Endometrial microvascular endothelial cells (primary cell): ENCODE results near the gene CPNE4. TPM values are rescaled to one million over a fixed set of nuclear protein-coding genes. Genes with fewer than 3 reads are reported as not detected.

Source experiments
- in situ Hi-C: cut with HindIII; loops from 2 replicates; pipeline ENCODE4 v1.10.0; 2017; ENCODE audit warnings: low sequenced_read_pairs, low pct_unique_long_range_greater_than_20kb; ENCODE audit errors: inconsistent ontology term
- total RNA-seq: library from RNA; depleted of rRNA; stranded (reverse); fragments of >200 nt; gene quantifications from one replicate; pipeline ENCODE4 v1.2.3, GENCODE V29; 2015; ENCODE audit errors: inconsistent ontology term

Gene CPNE4
- total RNA-seq, 1 donor from 2014 or later, result not detected

DNA sequence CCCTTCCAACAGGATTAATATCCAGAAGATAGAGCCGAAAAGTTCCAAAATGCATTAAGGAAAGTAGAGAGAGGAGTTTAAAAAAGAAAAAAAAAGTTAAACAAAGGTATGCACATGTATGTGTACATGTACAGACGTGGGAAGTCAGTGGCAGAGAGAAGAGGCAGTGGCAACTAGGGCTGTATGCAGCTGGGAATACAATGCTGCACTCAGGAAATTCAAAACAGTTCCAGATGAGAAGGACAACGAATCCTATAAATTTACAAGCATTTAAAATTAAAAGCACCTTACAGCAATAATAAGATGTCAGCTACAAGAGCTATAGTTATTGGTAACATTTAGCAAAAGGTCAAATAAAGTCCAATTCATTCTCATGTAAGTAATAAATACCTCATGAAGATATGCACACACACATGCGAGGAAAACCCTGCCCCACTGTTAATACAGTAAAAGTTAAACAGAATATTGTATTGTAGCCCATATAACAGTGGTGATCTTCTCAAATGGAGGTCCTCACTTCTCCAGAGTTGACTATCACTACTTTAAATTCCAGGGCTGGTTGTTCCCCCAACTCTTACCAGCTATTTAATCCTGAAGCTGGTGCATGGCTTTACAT lies 550.2 kb downstream of the CPNE4 start:
- in situ Hi-C loops, result no loop called here
